Activated T-helper 2 cell treated with anti-CD3 and anti-CD28 coated beads, Interferon-gamma antibody, Interleukin-2, Interleukin-4, amounts not matched to agents 10 μg/mL and 5 μg/mL and 100 μg/mL, durations not matched to agents 14 hours and 24 hours and 36 hours (primary cell): Measurements from ENCODE around the gene DPY19L1. TPM values are rescaled to one million over a fixed set of nuclear protein-coding genes. Genes with fewer than 3 reads are reported as not detected.
"Not testable (repeated sequence)": the region's sequence is repeated elsewhere in the genome, so short reads cannot be mapped to it uniquely, and the experiment has no call there.

ENCODE experiments used
- DNase-seq: peaks from one replicate; pipeline ENCODE4 v3.0.0; 2021; ENCODE audit warnings: low spot score
- H3K27ac Mint-ChIP-seq: one replicate; pipeline ENCODE4 v1.8.0; 2021; ENCODE audit warnings: mixed read lengths
- H3K27me3 Mint-ChIP-seq: one replicate; pipeline ENCODE4 v1.8.0; 2021; ENCODE audit warnings: low read depth, mixed read lengths
- H3K36me3 Mint-ChIP-seq: one replicate; pipeline ENCODE4 v1.8.0; 2021; ENCODE audit warnings: low read depth, mixed read lengths
- H3K4me1 Mint-ChIP-seq: one replicate; pipeline ENCODE4 v1.8.0; 2021; ENCODE audit warnings: low read depth, mixed read lengths
- H3K4me3 Mint-ChIP-seq: one replicate; pipeline ENCODE4 v1.8.0; 2021; ENCODE audit warnings: low read depth, mild to moderate bottlenecking, moderate library complexity, mixed read lengths
- H3K9me3 Mint-ChIP-seq: one replicate; pipeline ENCODE4 v1.8.0; 2021; ENCODE audit warnings: mixed read lengths
- intact Hi-C: fragments of 100-400 bp; cut with micrococcal nuclease; formaldehyde crosslinking; loops from one replicate; pipeline ENCODE4 v1.15.1; 2023
- total RNA-seq: library from RNA; stranded (reverse); gene quantifications from 2 replicates; pipeline ENCODE4 v1.2.3, GENCODE V29; 2022

DPY19L1 gene
- total RNA-seq, 1 donor from 2014 or later = 21.9 TPM

DNA sequence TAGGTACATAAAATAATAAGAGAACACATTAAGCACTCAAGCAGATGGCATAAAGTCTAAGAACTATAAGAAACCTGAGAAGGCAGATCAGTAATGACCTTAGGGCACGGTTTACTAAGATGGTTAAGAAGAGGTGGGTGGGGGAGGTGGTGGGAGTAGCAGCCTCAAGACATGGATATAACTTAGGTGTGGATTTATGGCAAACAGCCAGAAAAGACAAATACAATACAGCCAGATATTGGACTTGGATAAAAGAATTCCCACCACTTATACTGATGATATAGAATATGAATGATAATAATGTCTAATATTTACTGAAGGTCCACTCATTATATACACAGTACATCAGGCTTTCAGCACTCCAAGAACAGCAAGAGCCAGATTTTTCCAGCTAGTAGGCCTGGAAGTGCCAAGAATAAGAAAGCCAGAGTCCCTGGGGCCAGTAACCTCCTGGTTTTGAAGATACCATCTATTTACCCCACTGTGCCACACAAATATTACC lies 11.9 kb downstream of the DPY19L1 start:
- Mint-ChIP-seq H3K4me1 (peaks cover 3% of the 10 kb centered on the region), H3K36me3 (no peaks in the 10 kb centered on the region), H3K27me3 (no peaks in the 10 kb centered on the region), H3K9me3 (no peaks in the 10 kb centered on the region), H3K27ac (no peak overlapping the region), H3K4me3 (no peak overlapping the region)
- DNase-seq = no peak
- intact Hi-C loops = no loop called here

GRCh38 chr7:35024298-35024697 lies 13.0 kb downstream of the DPY19L1 start:
- H3K9me3 Mint-ChIP-seq = no peaks in the 10 kb centered on the region

GRCh38 chr7:35022725-35023124 lies 14.6 kb downstream of the DPY19L1 start:
- Mint-ChIP-seq H3K9me3 (no peaks in the 10 kb centered on the region), H3K4me3 (no peak overlapping the region), H3K36me3 (no peaks in the 10 kb centered on the region), H3K4me1 (peaks cover 3% of the 10 kb centered on the region), H3K27me3 (no peaks in the 10 kb centered on the region), H3K27ac (no peak overlapping the region)
- DNase-seq = no peak
- intact Hi-C loops = no loop called here

More at GRCh38 chr7:35024298-35024697, 13.0 kb downstream of the DPY19L1 start:
- Mint-ChIP-seq H3K4me1 (peaks cover 3% of the 10 kb centered on the region), H3K4me3 (no peak overlapping the region), H3K27ac (no peak overlapping the region), H3K36me3 (no peaks in the 10 kb centered on the region), H3K27me3 (no peaks in the 10 kb centered on the region)
- no peak for DNase-seq
- intact Hi-C loops = no loop called here

- no peaks in the 10 kb centered on the region for H3K27me3 Mint-ChIP-seq
- intact Hi-C loops = no loop called here
- no peaks in the 10 kb centered on the region for H3K9me3 Mint-ChIP-seq
- H3K36me3 Mint-ChIP-seq = no peaks in the 10 kb centered on the region
- H3K4me1 Mint-ChIP-seq = peaks cover 3% of the 10 kb centered on the region
- no peak overlapping the region for H3K4me3 Mint-ChIP-seq
- DNase-seq = no peak
- H3K27ac Mint-ChIP-seq = no peak overlapping the region
Observed at GRCh38 chr7:35021445-35021844, 15.8 kb downstream of the DPY19L1 start.

DNA sequence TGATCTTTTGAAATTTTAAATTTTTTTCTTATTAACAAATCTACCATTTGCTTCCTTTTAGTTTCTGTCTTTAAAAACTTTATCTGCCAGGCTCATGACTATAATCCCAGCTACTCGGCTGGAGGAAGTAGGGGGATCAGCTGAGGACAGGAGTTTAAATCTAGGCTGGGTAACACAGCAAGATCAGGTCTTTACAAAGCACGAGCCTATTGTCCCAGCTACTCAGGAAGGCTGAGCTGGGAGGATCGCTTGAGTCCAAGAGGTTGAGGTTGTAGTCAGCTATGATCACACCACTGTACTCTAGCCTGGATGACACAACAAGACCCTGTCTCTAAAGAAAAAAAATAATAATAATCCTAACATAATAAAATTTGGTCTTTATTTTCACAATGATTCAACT lies 17.5 kb downstream of the DPY19L1 start:
- H3K27ac Mint-ChIP-seq = no peak overlapping the region
- no peaks in the 10 kb centered on the region for H3K9me3 Mint-ChIP-seq
- no peaks in the 10 kb centered on the region for H3K4me1 Mint-ChIP-seq

GRCh38 chr7:35019179-35019729 lies 18.0 kb downstream of the DPY19L1 start:
- H3K4me1 Mint-ChIP-seq = no peaks in the 10 kb centered on the region
- no peak overlapping the region for H3K27ac Mint-ChIP-seq
- H3K27me3 Mint-ChIP-seq = no peaks in the 10 kb centered on the region
- intact Hi-C loops = no loop called here
- DNase-seq = no peak
- H3K36me3 Mint-ChIP-seq = peaks cover 3% of the 10 kb centered on the region
- H3K9me3 Mint-ChIP-seq = no peaks in the 10 kb centered on the region
- no peak overlapping the region for H3K4me3 Mint-ChIP-seq

More for the DNA sequence above, 17.5 kb downstream of the DPY19L1 start:
- Mint-ChIP-seq H3K4me3 (no peak overlapping the region), H3K36me3 (peaks cover 3% of the 10 kb centered on the region), H3K27me3 (no peaks in the 10 kb centered on the region)
- DNase-seq = no peak
- intact Hi-C loops = no loop called here

- H3K4me1 Mint-ChIP-seq = no peaks in the 10 kb centered on the region
- H3K36me3 Mint-ChIP-seq = peaks cover 8% of the 10 kb centered on the region
- H3K4me3 Mint-ChIP-seq = no peak overlapping the region
- H3K9me3 Mint-ChIP-seq = no peaks in the 10 kb centered on the region
- H3K27ac Mint-ChIP-seq = no peak overlapping the region
- intact Hi-C loops = no loop called here
- H3K27me3 Mint-ChIP-seq = no peaks in the 10 kb centered on the region
- no peak for DNase-seq
Observed at GRCh38 chr7:35015346-35015859, 21.9 kb downstream of the DPY19L1 start.

DNA sequence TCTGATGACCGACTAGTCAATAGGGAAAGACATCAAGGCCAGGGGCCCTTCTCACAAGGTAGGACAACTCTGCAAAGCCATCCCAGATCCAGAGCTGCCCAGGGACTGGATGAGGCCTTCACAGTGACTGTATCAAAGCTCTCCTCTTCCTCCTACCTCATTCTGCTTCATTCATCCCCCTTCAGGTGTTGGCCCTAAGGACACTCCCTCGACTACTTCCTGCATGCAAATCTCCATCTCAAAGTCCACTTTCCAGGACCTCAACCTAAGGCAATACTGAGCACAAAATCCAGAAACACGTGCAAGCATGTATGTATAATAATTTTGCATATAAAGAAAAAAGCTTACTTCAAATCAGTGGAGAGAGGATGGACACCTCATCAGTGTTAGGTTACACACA lies 25.1 kb downstream of the DPY19L1 start:
- DNase-seq = no peak
- no peaks in the 10 kb centered on the region for H3K9me3 Mint-ChIP-seq
- H3K4me1 Mint-ChIP-seq = no peaks in the 10 kb centered on the region
- peaks cover 8% of the 10 kb centered on the region for H3K36me3 Mint-ChIP-seq
- no peak overlapping the region for H3K27ac Mint-ChIP-seq
- intact Hi-C loops = no loop called here
- H3K27me3 Mint-ChIP-seq = no peaks in the 10 kb centered on the region
- no peak overlapping the region for H3K4me3 Mint-ChIP-seq

GRCh38 chr7:35011085-35011484 lies 26.2 kb downstream of the DPY19L1 start:
- peaks cover 8% of the 10 kb centered on the region for H3K36me3 Mint-ChIP-seq
- DNase-seq = no peak
- no peaks in the 10 kb centered on the region for H3K4me1 Mint-ChIP-seq
- no peak overlapping the region for H3K4me3 Mint-ChIP-seq
- no peaks in the 10 kb centered on the region for H3K27me3 Mint-ChIP-seq
- H3K27ac Mint-ChIP-seq = no peak overlapping the region
- intact Hi-C loops = no loop called here
- H3K9me3 Mint-ChIP-seq = no peaks in the 10 kb centered on the region

DNA sequence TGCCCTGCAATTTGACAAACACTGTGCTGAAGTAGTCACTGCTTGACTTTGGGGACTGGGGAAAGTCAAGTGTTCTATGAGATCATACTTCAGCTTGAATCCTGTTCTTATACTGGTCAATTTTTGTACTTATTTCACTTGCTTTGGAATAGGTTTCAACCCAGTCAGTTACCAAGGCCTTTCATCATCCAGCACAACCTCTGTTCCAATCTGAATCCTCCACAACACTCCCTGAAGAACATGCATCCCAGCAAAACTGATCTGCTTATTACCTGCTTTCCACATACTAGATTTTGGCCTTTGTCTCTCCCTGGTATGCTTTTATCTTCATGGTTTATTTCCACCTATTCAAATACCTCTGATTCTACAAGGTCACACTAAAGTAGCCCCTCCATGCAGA lies 29.5 kb downstream of the DPY19L1 start:
- Mint-ChIP-seq H3K27ac (no peak overlapping the region), H3K4me1 (peaks cover 10% of the 10 kb centered on the region), H3K9me3 (no peaks in the 10 kb centered on the region), H3K4me3 (no peak overlapping the region), H3K36me3 (peaks cover 6% of the 10 kb centered on the region), H3K27me3 (no peaks in the 10 kb centered on the region)
- no peak for DNase-seq
- intact Hi-C loops = no loop called here

- H3K27ac Mint-ChIP-seq = no peak overlapping the region
Observed at GRCh38 chr7:35004531-35005095, 32.7 kb downstream of the DPY19L1 start.

DNA sequence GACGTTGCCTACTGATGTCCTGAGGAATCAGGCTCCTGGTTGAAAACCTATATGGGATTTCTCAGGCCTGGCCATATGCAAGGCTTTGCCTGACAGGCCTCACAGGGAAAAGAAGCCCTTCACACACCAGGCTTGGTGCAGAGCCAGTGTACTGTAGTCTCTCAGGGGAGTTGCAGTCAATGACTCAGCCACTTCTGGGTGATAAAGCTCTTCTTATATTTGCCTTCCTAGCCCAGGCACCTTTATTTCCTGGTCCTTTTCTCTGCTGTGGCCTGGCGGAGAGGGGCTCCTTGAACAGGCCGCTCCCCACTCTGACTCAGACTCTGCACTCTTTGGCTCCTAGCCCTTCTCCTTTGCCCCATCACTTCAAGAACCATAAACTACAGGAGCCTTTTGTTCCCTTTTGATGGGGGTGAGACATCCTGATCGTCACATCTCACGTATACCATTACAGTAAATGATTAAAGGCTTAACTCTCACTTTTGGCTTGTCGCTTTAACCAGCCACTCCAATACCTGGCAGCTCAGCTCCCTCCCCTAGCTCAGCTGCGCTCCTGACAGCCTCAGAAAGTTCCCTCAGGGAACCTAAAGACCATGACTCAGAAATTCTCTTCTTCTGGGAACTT lies 33.5 kb downstream of the DPY19L1 start:
- no peak overlapping the region for H3K27ac Mint-ChIP-seq
- DNase-seq = no peak
- no peaks in the 10 kb centered on the region for H3K36me3 Mint-ChIP-seq
- H3K9me3 Mint-ChIP-seq = no peaks in the 10 kb centered on the region
- H3K4me1 Mint-ChIP-seq = peaks cover 10% of the 10 kb centered on the region
- H3K27me3 Mint-ChIP-seq = no peaks in the 10 kb centered on the region
- no peak overlapping the region for H3K4me3 Mint-ChIP-seq
- intact Hi-C loops = no loop called here

More at GRCh38 chr7:35004531-35005095, 32.7 kb downstream of the DPY19L1 start:
- Mint-ChIP-seq H3K4me3 (no peak overlapping the region), H3K27me3 (no peaks in the 10 kb centered on the region), H3K36me3 (no peaks in the 10 kb centered on the region), H3K9me3 (no peaks in the 10 kb centered on the region), H3K4me1 (peaks cover 10% of the 10 kb centered on the region)
- intact Hi-C loops = no loop called here
- no peak for DNase-seq

DNA sequence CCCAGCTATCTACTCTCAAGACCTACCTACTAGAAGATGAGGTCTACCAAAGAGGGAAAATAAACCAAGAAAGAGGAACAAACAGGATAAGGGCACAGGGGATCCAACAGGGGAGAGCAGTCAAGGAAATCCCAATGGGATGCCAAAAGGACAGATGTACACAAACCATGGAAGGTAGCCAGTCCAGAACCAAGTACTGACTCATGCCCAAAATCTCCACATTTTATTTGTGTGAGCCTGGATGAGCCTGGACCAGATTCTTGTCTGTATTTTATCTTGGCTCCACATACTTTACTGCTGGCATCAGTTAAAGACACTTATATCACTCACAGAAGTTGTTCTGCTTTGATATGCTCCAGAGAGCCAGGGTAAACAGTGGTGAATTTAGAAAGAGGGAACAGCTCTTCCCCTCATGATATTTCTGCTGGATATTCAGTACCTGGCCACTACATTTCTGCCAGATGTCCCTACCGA lies 34.1 kb downstream of the DPY19L1 start:
- H3K4me1 Mint-ChIP-seq = peaks cover 10% of the 10 kb centered on the region
- H3K36me3 Mint-ChIP-seq, H3K27me3 Mint-ChIP-seq, intact Hi-C loops, H3K27ac Mint-ChIP-seq, H3K4me3 Mint-ChIP-seq, DNase-seq, H3K9me3 Mint-ChIP-seq: not testable (repeated sequence)
